GM21390 (cell line): ENCODE data around the gene OTUB1.
"Not testable (repeated sequence)": the region's sequence is repeated elsewhere in the genome, so short reads cannot be mapped to it uniquely, and the experiment has no call there.

Experiments used
- ATAC-seq: cut with Tn5 transposase; IDR thresholded peaks from one replicate; pipeline ENCODE4 v1.9.1; 2021; ENCODE audit not compliant: unreplicated experiment

The OTUB1 gene

GRCh38 chr11:63986156-63986931, at the start of gene OTUB1:
OTUB1 (plus strand) TSS chr11:63986438; CDS start chr11:63986457, 19 bp downstream.
- ATAC-seq = peak; percentile 92

GRCh38 chr11:63937713-63938478, 48.3 kb upstream of the OTUB1 start:
- ATAC-seq = peak; percentile 18

GRCh38 chr11:63938479-63939396, 47.5 kb upstream of the OTUB1 start, which contains the start of gene NAA40:
NAA40 (plus strand) TSS chr11:63939002; CDS start chr11:63939097, 95 bp downstream.
- ATAC-seq = peak; percentile 92

GRCh38 chr11:63939397-63939891, 46.8 kb upstream of the OTUB1 start:
- ATAC-seq = no peak

GRCh38 chr11:63940786-63941185, 45.5 kb upstream of the OTUB1 start:
- no peak for ATAC-seq

GRCh38 chr11:63941901-63942300, 44.3 kb upstream of the OTUB1 start:
- no peak for ATAC-seq

- ATAC-seq = no peak
Observed at GRCh38 chr11:63942803-63943202, 43.4 kb upstream of the OTUB1 start.

- no peak for ATAC-seq
Observed at GRCh38 chr11:63944987-63945386, 41.3 kb upstream of the OTUB1 start.

GRCh38 chr11:63945477-63946163, 40.6 kb upstream of the OTUB1 start:
- ATAC-seq = no peak

GRCh38 chr11:63951779-63952536, 34.3 kb upstream of the OTUB1 start:
- ATAC-seq = peak; percentile 57

- no peak for ATAC-seq
Observed at GRCh38 chr11:63952570-63952969, 33.7 kb upstream of the OTUB1 start.

- ATAC-seq = no peak
Observed at GRCh38 chr11:63958008-63958407, 28.2 kb upstream of the OTUB1 start.

GRCh38 chr11:63961608-63962412, 24.4 kb upstream of the OTUB1 start:
- ATAC-seq = no peak

GRCh38 chr11:63963895-63964294, 22.3 kb upstream of the OTUB1 start:
- not testable (repeated sequence) for ATAC-seq

- no peak for ATAC-seq
Observed at GRCh38 chr11:63966444-63966843, 19.8 kb upstream of the OTUB1 start.

- no peak for ATAC-seq
Observed at GRCh38 chr11:63969461-63969860, 16.8 kb upstream of the OTUB1 start.

GRCh38 chr11:63970902-63971301, 15.3 kb upstream of the OTUB1 start:
- ATAC-seq = no peak

GRCh38 chr11:63973912-63974258, 12.4 kb upstream of the OTUB1 start:
- ATAC-seq = not testable (repeated sequence)
